ENCODE data around the gene LRRN2. TPM values are rescaled to one million over a fixed set of nuclear protein-coding genes. Genes with fewer than 3 reads are reported as not detected.

Gene LRRN2
- total and polyA plus RNA-seq, 2 of the 8 experiments (the other 6 are each of a cell fraction or from before 2014, with no cell fraction given): 1.8 to 2.3 TPM

GRCh38 chr1:204692325-204692840 is 6.8 kb upstream of the LRRN2 start:
- Histone ChIP-seq H3K4me1 (replicated peaks in 1 of 4; ENCODE audit: control insufficient read depth in 3 of 4, insufficient read depth in 4 of 4, low read length in 3 of 4) (peaks cover 1 to 4% (median 2%) of the 10 kb centered on the region in 4 experiments; a peak in 5 of 7 replicates), H3K56ac (replicated peaks; ENCODE audit: insufficient read length, low read depth, low read length) (no peak overlapping the region), H2BK15ac (ENCODE audit: low read length) (no peak overlapping the region), H2BK20ac (ENCODE audit: low read length) (no peak overlapping the region), H3K4me2 (ENCODE audit: insufficient read depth in 1 of 2, low read depth in 2 of 2, low read length in 2 of 2) (peak overlapping the region; percentile 7 to 43; a peak in 2 of 4 replicates), H2AK5ac (ENCODE audit: low read depth, low read length) (no peak overlapping the region), H4K5ac (ENCODE audit: insufficient read length, low read depth, low read length) (no peak overlapping the region), H3K27ac (ENCODE audit: low read depth, low read length) (no peak overlapping the region), H3K9ac (replicated peaks in 1 of 4; ENCODE audit: extremely low read depth in 1 of 4, low read depth in 3 of 4, low read length in 3 of 4) (no peak overlapping the region), H3K4ac (replicated peaks; ENCODE audit: insufficient read length, low read depth, low read length) (no peak overlapping the region), H2AFZ (ENCODE audit: low read length) (no peak overlapping the region), H3K23me2 (ENCODE audit: low read depth, low read length) (no peaks in the 10 kb centered on the region), H2BK12ac (ENCODE audit: low read depth, low read length) (no peak overlapping the region), H4K8ac (ENCODE audit: extremely low read depth, insufficient read depth, low read length) (no peak overlapping the region), H2BK5ac (ENCODE audit: low read depth, low read length) (no peak overlapping the region), H3K79me1 (ENCODE audit: low read depth, low read length) (no peaks in the 10 kb centered on the region), H3K23ac (ENCODE audit: insufficient read length) (no peak overlapping the region), H4K91ac (replicated peaks; ENCODE audit: insufficient read length, low read length) (no peak overlapping the region), H3K27me3 (replicated peaks in 1 of 4; ENCODE audit: control insufficient read depth in 3 of 4, extremely low read depth in 1 of 4, insufficient read depth in 3 of 4, low read length in 3 of 4) (peaks cover 0 to 5% (median 5%) of the 10 kb centered on the region in 4 experiments; a peak in 3 of 7 replicates), H3K79me2 (ENCODE audit: control insufficient read depth in 1 of 2, insufficient read depth in 2 of 2, low read length in 2 of 2) (no peaks in the 10 kb centered on the region), H3K18ac (ENCODE audit: extremely low read depth, low read length) (peak overlapping the region; percentile 20; the same call in 1 of the 2 replicates), H3K36me3 (ENCODE audit: control insufficient read depth in 2 of 4, insufficient read depth in 4 of 4, low read length in 3 of 4) (no peaks in the 10 kb centered on the region), H2BK120ac (replicated peaks; ENCODE audit: low read depth, low read length) (no peak overlapping the region), H3K4me3 (ENCODE audit: extremely low read depth in 1 of 4, insufficient read depth in 2 of 4, low read depth in 3 of 4, low read length in 4 of 4) (peak overlapping the region in 1 of 4 experiments; percentile 12; a peak in 1 of 8 replicates), H4K20me1 (replicated peaks in 1 of 2; ENCODE audit: control insufficient read depth in 1 of 2, insufficient read depth in 2 of 2, low read length in 2 of 2) (no peaks in the 10 kb centered on the region), H3K9me3 (ENCODE audit: insufficient read depth in 2 of 2, low read depth in 1 of 2, low read length in 1 of 2) (no peaks in the 10 kb centered on the region), H3K14ac (ENCODE audit: insufficient read length) (no peak overlapping the region)
- TF ChIP-seq PHF8 (conservative IDR thresholded peaks at IDR 0.05; ENCODE audit: low read depth, low read length): no peak
- TF ChIP-seq TBP (IDR thresholded peaks at IDR 0.05; ENCODE audit: low read depth, low read length): no peak
- peak; percentile 41 to 54; a peak in 3 of 4 replicates for TF ChIP-seq RAD21 (IDR thresholded peaks at IDR 0.05 in 1 of 2, conservative IDR thresholded peaks at IDR 0.05 in 1 of 2; ENCODE audit: low read depth in 2 of 2, low read length in 2 of 2)
- TF ChIP-seq CTCF (IDR thresholded peaks at IDR 0.05; ENCODE audit: control extremely low read depth in 1 of 3, insufficient read depth in 1 of 3, low read depth in 1 of 3, low read length in 3 of 3): peak; percentile 5 to 30 (median 23)
- no peak for FAIRE-seq
- CTCF ChIA-PET (ENCODE audit: partially characterized antibody): interaction anchor here (0.6 to 5.0 kb wide), 34 partner anchors 9 to 333 kb away, joined by 3 to 53 read pairs (median 4); no protein-coding TSS in a partner anchor
- peak in 1 of 2 experiments; percentile 53 for DNase-seq (ENCODE audit: low read depth in 1 of 2, low spot score in 2 of 2)
- WGBS, 2 experiments (ENCODE audit: extremely low coverage in 1 of 2, insufficient coverage in 1 of 2, insufficient read length in 1 of 2, insufficient replicate concordance in 2 of 2, low coverage in 1 of 2, low lambda C conversion rate in 2 of 2, missing lambda C conversion rate in 1 of 2): 100% methylated on average over 1 of the region's 1 CpG; no CpG with 5 or more reads in 1 of the 2 experiments
- POLR2A ChIA-PET (ENCODE audit: partially characterized antibody): interaction anchor here (0.7 to 1.2 kb wide), 4 partner anchors 15 to 198 kb away, joined by 3 to 4 read pairs (median 4); partner anchors contain the start of gene PIK3C2B
